ENCODE data around the gene CACNA2D3. TPM values are rescaled to one million over a fixed set of nuclear protein-coding genes. Genes with fewer than 3 reads are reported as not detected.

CACNA2D3 gene
- total RNA-seq, 1 experiment from 2014 or later, result 6.1 TPM

DNA sequence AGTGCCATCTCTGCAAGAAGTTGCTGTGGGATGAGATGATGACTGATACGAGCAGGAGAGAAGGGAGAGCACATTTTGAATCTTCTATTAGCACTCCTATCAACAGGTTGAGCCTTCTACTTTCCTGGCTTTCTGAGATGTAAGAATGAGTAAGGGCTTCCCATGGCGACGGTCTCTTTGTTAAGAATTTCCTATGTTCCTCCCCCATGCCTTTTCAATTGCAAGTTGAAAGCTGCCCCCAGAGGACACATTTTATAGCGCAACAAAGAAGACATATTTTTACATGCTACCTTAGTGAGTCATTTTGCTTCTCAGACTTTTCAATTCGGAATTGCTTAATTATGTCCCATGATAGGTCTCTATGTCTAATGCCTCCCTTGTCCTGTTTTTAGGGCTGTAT, 876.8 kb downstream of the CACNA2D3 start:
- in situ Hi-C loops (cut with HindIII; ENCODE audit: low pct_unique_long_range_greater_than_20kb, low sequenced_read_pairs), result no loop called here

DNA sequence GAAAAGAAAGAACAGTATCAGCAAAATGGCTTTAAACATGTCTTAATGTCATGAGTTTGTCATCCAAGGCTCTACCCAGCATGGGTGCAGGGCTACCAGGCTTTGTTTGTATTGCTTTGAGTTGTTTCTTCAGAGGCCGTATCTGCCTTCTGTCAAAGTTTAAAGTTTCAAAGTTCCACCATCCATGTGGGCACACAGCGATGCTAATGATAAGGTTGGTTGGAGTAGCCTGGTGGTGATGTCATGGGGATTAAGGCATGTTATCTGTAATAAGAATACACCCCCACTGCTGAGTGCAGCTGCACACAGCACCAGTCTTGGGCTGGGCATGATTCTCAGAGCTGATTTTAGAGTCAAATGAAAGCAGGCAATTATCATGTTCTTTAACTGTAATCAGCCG, 877.5 kb downstream of the CACNA2D3 start:
- in situ Hi-C loops (cut with HindIII; ENCODE audit: low pct_unique_long_range_greater_than_20kb, low sequenced_read_pairs), result no loop called here
- no peak for DNase-seq (ENCODE audit: low read depth)

More for the DNA sequence above, 876.8 kb downstream of the CACNA2D3 start:
- DNase-seq (ENCODE audit: low read depth), result peak; percentile 59

DNA sequence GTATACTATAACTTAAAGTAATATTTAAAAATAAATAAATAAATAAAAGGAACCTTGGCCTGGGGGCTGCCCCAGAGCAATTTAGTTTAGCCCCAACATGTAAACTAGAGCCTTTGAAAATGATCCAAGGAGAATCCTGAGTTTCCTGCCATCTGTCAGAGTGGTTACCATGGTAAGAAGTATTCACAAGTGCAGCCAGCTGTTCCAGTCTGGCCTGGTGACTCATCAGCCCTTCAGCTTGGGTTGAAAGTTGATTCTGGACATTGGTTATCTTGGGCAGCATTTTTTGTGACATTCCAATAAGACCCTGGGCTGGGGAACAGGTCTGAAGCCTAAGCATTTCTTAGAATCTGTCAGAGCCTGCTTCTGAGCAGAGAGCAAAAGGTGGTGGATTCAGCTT, 878.2 kb downstream of the CACNA2D3 start:
- DNase-seq (ENCODE audit: low read depth), result peak; percentile 30
- in situ Hi-C loops (cut with HindIII; ENCODE audit: low pct_unique_long_range_greater_than_20kb, low sequenced_read_pairs), result no loop called here

DNA sequence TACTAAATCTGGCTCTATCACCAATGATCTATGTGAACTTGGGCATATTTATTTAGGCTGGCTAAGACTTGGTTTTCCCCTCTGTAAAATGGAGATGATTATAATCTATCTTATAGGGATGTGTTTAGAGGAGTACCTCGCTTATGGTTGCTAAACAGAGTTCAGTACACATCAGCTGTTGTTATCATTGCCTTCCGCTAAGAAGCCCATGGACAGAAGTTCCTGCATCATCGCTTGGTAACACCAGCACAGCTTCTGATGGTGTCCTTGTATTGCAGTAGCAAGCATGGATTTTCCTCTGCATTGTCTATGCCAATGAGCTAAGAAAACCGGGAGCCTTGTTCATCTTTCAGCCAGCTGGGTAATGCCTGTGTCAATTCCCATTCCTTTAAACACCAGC, 878.6 kb downstream of the CACNA2D3 start:
- no peak for DNase-seq (ENCODE audit: low read depth)
- in situ Hi-C loops (cut with HindIII; ENCODE audit: low pct_unique_long_range_greater_than_20kb, low sequenced_read_pairs), result no loop called here

DNA sequence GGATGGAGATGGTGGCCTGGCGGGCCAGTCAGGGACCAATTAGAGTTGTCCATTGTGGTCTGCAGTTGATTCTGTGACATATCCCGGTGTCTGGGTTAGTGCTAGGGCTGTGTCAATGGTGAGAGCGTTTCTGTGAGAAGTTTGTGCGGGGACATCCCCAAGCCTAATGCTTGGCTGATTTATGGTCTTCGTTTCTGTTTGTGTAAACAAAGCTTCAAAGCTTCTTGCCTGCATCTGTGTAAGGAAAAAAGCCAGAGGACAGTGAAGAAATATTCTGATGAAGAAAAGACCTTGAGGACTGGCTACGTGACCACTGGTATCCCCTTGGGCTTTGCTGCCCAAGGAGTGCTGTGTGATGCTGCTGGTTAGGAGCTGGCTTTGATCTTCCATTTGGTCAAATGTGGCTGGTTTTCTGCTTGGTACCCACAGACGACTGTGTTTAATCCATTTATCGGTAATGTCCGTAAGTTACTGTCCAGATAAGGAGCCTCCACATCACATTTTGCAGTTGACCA, 880.1 kb downstream of the CACNA2D3 start:
- DNase-seq (ENCODE audit: low read depth), result no peak
- in situ Hi-C loops (cut with HindIII; ENCODE audit: low pct_unique_long_range_greater_than_20kb, low sequenced_read_pairs), result no loop called here

DNA sequence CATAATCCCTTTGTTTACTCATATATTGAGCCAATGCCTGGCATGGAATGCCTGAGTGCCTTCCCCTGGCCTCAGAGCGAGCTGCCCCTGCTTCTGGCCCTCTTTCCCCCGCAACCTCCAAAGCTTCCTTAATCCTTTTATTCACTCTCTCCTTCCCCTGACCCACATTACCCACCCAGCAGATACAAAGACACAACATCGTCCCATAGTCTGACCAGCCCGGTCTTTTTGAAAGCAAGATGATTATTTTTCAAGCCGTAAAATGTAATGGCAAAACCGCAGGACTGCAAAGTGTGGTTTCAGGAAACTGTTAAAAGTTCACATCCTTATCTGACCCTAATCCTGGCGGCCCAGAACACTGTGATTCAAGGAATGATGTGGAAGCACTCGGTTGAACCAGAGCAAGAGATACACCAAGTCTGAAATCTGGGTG, 883.9 kb downstream of the CACNA2D3 start:
- in situ Hi-C loops (cut with HindIII; ENCODE audit: low pct_unique_long_range_greater_than_20kb, low sequenced_read_pairs), result no loop called here
- no peak for DNase-seq (ENCODE audit: low read depth)

DNA sequence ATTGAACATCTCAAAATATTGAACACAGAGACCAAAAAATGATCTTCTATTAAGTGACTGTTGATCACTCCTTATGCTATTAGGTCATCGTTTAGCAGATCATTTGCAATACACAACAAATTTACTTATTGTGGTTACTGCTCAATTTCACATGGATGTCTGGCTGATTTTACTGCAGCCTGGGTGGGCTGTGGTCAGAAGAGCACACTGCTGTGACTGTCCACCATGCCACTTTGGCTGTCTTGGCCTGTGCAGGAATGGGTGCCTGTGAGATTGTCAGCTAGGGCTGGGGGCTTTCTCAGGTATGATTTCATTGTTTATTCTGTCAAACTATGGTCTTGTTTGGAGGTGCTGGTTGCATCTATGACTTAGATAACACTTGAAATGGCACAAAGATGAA, 885.6 kb downstream of the CACNA2D3 start:
- DNase-seq (ENCODE audit: low read depth), result no peak
- in situ Hi-C loops (cut with HindIII; ENCODE audit: low pct_unique_long_range_greater_than_20kb, low sequenced_read_pairs), result no loop called here

DNA sequence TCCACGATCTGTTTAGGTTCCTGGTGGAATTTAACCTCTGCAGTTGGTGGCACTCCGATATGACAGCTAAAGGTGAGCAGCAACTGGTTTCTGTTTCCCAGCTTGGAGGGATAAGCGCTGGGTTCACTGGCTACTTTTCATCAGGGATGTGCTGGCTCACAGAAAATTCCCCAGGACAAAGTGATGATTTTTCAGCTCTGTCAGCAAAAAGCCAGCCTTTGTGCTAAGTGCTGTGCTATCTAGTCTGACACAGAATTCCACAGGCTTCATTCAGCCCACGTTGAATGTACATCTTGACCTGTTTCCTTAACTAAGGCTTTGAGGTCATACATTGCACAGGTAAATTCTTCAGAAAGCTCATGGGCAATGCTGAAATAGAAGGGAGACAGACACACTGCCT, 887.0 kb downstream of the CACNA2D3 start:
- in situ Hi-C loops (cut with HindIII; ENCODE audit: low pct_unique_long_range_greater_than_20kb, low sequenced_read_pairs), result no loop called here
- DNase-seq (ENCODE audit: low read depth), result no peak

DNA sequence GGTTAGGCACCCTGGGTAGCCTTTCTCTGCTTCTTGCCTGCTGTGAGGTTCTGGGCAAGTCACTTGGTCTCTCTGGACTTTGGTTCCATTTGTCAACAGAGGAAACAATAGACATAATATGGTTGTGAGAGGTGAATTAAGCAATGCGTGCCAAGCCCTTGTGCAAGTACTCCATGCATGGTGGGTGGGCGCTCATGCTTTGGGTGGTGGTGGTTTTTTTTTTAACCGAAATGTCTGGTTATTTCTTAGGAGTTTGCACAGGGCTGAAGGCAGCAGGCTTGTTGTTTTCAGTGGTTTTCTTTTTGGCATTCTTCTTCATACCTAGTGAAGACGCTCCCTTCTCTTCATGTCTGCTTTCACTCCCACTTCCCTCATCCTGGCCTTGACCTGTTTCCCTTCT, 889.7 kb downstream of the CACNA2D3 start:
- in situ Hi-C loops (cut with HindIII; ENCODE audit: low pct_unique_long_range_greater_than_20kb, low sequenced_read_pairs), result no loop called here
- DNase-seq (ENCODE audit: low read depth), result no peak

DNA sequence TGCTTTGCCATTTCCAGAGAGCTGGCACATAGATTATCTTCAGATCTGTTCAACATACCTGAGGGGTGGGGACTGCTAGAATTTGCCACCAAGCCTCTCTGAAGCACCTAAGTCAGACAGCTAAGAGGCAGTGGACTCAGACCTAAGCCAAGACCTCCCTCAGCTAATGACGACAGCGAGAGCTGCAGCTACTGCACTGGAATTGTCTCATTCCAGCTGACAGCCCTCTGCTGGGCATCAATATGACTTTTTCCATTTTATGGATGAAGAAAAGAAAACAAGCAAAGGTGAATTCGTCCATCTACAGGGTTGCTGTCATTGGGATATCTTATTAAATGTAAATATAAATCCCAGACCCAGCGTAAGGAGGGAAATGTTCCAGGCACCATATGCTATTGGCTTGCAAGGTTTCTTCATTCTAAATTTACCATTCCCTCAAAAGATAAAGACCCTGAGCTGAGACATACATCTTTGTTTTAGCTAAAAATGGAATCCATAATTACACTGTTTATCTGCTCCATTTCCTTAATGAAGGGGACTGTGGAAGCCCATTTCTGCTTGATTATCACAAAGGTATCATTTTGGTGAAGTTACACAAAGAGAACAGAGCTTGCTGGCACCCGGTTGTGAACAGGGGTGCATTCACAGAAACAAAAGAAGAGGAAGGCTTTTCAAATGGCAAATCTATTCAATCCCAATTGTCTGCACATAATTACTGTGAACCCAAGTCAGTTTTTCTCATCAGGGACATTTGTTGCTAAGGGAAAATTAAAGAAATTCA, 891.0 kb downstream of the CACNA2D3 start:
- no peak for DNase-seq (ENCODE audit: low read depth)
- in situ Hi-C loops (cut with HindIII; ENCODE audit: low pct_unique_long_range_greater_than_20kb, low sequenced_read_pairs), result no loop called here

DNA sequence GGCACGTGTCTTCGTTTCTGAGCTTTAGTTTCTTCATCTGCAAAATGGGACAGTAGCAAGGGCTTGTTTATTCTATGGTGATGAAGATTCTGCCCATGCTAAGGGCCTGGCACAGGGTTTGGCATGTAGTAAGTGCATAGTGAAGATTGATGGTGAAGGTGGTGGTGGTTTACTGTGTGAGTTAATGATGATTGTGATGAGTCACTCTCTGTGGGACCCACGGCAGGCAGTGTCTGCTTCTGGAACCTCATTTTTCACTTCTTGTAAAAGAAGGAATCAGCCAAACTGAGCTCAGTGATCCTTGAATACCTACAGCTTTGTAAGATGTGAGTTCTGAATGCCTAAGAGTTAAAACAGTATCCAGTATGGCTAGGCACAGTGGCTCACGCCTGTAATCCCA, 891.7 kb downstream of the CACNA2D3 start:
- in situ Hi-C loops (cut with HindIII; ENCODE audit: low pct_unique_long_range_greater_than_20kb, low sequenced_read_pairs), result no loop called here
- DNase-seq (ENCODE audit: low read depth), result peak; percentile 14

DNA sequence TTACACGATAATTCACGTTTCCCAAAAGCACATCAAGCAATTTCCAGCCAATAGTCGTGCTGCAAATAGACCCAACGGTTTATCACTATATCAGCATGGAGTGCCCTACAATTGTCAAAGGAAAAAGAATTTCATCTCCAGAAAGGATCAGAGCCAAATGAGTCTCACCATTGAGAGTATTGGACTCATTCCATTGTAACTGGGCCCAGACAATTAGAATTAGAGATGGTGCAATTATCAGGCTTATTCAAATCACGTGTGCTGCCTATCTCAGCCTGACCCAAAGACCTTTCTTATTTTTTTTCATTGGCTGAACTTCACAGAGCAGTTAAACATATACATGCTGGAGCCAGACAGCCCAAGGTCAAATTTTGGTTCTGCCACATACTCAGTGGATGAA, 892.6 kb downstream of the CACNA2D3 start:
- DNase-seq (ENCODE audit: low read depth), result no peak
- in situ Hi-C loops (cut with HindIII; ENCODE audit: low pct_unique_long_range_greater_than_20kb, low sequenced_read_pairs), result no loop called here

DNA sequence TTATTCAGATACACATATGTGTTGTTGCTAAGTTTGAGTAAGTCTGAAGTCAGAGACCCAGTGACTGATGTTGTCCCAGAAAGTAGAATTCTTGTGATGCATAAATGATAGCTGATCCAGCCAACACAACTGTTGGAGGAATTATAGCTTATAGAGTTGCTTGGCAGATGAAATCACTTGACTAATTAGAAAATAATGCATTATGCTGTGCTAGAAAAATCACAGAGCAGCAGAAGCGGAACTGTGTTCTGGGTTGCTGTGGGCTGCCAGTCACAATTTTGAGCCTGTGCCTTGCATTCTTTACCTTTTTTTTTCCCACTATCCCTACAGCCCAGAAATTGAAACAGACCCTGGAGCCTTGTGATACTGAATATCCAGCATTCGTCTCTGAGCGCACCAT, 895.5 kb downstream of the CACNA2D3 start:
- DNase-seq (ENCODE audit: low read depth), result no peak
- in situ Hi-C loops (cut with HindIII; ENCODE audit: low pct_unique_long_range_greater_than_20kb, low sequenced_read_pairs), result no loop called here

DNA sequence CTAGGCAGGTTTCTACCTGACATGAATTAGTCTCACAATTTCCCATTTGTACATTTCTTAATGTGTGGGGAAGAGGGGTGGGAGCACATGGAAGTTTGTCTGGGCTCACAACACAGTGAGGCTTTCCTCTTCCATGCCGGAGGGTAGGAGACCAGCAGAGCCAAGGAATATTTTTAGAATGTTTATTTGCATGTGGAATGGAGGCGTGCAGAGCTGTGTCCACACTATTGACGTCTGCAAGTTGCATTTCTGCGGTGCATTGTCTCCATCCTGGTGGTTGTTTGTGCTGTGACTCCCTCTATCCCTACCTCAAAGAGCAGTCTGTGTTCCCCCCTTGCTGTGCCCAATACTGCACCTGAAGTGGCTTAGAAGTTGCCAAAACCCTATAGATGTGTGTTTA, 908.6 kb downstream of the CACNA2D3 start:
- in situ Hi-C loops (cut with HindIII; ENCODE audit: low pct_unique_long_range_greater_than_20kb, low sequenced_read_pairs), result no loop called here
- no peak for DNase-seq (ENCODE audit: low read depth)

DNA sequence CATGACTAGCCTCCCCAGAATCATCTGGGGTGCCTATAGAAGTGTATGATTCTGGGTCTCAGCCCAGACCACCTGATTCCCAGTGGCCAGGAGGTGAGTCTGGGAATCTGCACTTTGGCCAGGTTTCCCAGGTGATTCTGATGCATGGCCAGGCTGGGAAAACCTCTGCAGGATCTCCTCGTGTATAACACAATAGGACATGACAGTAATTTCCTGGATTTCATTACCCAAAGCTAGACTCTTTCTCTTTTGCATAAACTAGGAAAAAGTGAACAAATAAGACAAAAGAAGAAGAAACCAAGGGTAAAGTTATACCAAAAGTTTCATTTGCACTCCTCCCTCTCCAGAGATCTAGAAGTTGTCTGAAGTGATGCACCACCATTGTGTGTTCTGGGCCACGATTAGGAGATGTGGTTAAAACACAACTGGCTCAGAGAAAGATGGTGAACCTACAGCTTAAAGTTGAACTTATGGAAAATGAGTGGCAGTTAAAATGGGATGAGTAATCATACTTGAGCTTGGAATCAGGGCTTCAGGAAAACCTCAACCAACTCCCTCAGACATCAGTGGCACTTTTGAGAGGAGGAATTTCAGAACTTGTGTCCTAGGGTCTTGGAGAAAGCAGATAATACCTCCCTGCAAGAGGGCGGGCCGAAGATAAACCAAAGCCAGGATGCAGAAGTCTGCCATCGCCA, 914.7 kb downstream of the CACNA2D3 start:
- in situ Hi-C loops (cut with HindIII; ENCODE audit: low pct_unique_long_range_greater_than_20kb, low sequenced_read_pairs), result no loop called here

DNA sequence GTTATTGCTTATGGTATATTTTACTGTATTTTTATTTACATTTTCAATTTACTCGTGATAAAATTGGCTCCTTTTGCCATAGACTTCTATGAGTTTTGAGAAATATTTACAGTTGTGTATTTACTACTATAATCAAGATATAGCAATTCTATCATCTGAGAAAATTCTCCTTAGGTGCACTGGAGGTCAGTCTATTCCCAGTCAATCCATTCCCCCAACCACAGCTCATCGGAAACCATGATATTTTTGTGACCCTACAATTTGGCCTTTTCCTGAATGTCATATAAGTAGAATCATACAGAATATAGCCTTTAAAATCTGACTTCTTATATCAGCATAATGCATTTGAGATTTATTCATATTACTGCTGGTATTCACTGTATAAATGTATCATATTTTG, 920.2 kb downstream of the CACNA2D3 start:
- no peak for DNase-seq (ENCODE audit: low read depth)
- in situ Hi-C loops (cut with HindIII; ENCODE audit: low pct_unique_long_range_greater_than_20kb, low sequenced_read_pairs), result no loop called here

More for the DNA sequence above, 914.7 kb downstream of the CACNA2D3 start:
- DNase-seq (ENCODE audit: low read depth), result no peak

DNA sequence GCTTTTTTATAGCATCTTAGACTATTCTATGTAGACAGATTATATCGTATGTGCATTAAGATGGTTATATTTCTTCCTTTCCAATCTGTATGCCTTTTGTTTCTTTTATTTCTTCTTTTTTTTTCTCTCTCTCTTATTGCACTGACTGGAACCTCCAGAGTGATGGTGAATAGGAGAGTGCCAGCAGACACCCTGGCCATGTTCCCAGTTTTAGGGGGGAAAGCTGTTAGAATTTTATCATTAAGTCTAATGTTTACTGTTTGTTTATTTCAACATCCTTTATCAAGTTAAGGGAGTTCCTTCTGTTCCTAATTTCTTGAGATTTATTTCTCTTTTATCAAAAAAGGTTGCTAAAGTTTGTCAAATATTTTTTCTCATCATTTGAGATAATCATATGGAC, 922.1 kb downstream of the CACNA2D3 start:
- DNase-seq (ENCODE audit: low read depth), result no peak
- in situ Hi-C loops (cut with HindIII; ENCODE audit: low pct_unique_long_range_greater_than_20kb, low sequenced_read_pairs), result no loop called here

DNA sequence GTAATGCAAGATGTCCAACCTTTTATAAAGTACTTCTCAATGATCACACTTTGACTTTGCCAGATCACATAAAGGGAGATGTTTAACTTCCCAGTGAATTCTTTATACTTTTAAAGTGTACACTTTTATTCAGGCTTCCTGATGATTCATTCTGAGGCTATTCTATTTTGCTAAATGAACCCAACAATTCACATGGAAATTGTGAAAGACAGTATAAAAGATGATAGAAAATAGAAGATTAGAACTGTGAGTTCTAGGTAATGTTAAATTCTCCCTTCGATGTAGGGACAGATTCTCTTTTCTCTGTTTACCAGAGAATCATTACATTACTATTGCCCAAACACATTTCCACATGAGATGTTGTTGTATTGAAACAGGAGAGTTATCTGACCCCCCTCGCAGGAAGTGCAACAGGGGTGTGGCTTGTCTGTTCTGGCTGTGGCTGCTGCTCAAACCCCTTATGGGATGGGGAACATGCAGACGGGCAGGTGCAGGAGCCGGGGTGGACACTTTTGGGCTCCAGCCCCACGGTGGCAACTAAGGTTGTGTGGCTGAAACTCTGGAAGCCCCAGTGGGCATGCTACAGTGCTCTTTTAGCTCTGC, 936.8 kb downstream of the CACNA2D3 start:
- in situ Hi-C loops (cut with HindIII; ENCODE audit: low pct_unique_long_range_greater_than_20kb, low sequenced_read_pairs), result no loop called here
- no peak for DNase-seq (ENCODE audit: low read depth)
